Measurements from ENCODE around the gene GNG13. TPM values are rescaled to one million over a fixed set of nuclear protein-coding genes. Genes with fewer than 3 reads are reported as not detected.

Gene GNG13
- total RNA-seq, 1 experiment from 2014 or later, result not detected

DNA sequence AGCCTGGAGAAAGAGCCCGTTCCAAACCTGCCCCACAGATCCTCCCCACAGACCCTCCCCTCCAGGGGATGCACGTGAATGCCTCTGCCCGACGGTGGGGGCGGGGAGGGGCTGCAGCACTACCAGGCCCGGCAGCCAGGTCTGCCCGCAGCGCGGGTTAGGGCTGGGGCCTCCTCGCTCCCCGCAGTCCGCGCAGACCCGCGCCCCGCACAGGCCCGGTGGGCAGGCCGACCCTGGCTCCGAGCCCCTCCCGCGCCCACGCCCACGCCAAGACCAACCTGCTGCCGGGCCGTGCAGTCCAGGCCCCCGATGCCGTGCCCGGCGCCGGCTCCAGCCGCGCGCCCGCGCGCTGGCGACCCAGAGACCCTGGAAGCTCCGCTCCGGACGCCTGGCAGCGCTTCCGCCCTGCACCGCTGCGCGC is 12.5 kb downstream of the GNG13 start, which contains the start of gene RPUSD1:
Gene RPUSD1, minus strand, starts transcription at position 404 of the 421 bp plus-strand sequence. CDS start 644 bp downstream, outside the sequence.
- no peaks in the 10 kb centered on the region for H3K27me3 Mint-ChIP-seq (ENCODE audit: insufficient read depth, unreplicated experiment)
- peak in 1 of 2 experiments; percentile 54 for DNase-seq
- no TSS peak for BruUV-seq (replicated peaks)

DNA sequence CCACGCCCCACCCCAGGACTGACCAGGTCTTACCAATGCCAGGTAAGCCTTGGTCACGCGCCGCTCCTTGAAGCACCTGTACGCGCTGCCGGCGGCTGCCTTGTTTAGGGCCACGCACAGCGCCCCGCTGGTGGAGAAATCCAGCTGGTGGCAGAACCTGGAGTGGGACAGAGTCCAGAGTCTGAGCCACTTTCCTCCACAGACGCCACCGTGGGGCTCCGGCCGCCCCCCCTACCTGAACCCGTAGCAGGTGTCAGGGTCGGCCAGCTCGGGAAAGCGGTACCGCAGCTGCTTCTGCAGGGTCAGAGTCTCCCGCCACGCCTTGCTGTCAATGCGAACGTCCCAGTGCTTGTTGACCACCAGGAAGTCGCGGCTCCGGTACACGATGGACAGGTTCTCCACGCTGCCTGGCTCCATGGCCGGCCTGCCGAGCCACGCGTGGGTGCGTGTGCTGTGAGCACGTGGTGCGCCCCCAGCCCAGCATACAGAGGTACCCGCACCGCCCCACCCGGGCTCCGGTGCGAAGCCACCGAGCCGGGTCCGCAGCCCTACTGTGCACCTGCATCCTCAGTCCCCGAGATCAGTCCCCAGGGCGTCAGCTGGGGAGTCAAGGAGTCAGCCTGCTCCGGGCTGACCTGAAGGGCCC is 13.1 kb downstream of the GNG13 start:
- CTCF ChIA-PET, result interaction anchor here (0.6 kb wide), 1 partner anchor 44 kb away, joined by 6 read pairs; no protein-coding TSS in a partner anchor
- no TSS peak for BruUV-seq (replicated peaks)
- H3K4me3 Mint-ChIP-seq (ENCODE audit: unreplicated experiment), result peak overlapping the region; percentile 82
- no peaks in the 10 kb centered on the region for H3K9me3 Mint-ChIP-seq (ENCODE audit: unreplicated experiment)
- Histone ChIP-seq H3K36me3 (ENCODE audit: control insufficient read depth, insufficient read depth, low read length) (peaks cover 3% of the 10 kb centered on the region; the same call in 1 of the 2 replicates), H3K4me3 (ENCODE audit: low read depth, low read length) (peak overlapping the region; percentile 95), H3K4me1 (peaks cover 11% of the 10 kb centered on the region; the same call in 1 of the 2 replicates), H3K27me3 (replicated peaks; ENCODE audit: control insufficient read depth, insufficient read depth, low read length) (no peaks in the 10 kb centered on the region), H3K9me3 (no peaks in the 10 kb centered on the region)
- no peaks in the 10 kb centered on the region for H3K27me3 Mint-ChIP-seq (ENCODE audit: insufficient read depth, unreplicated experiment)
- DNase-seq, result no peak
- POLR2A ChIA-PET, result interaction anchor here (0.9 to 1.4 kb wide), 5 partner anchors 16 to 312 kb away, joined by 3 to 12 read pairs (median 8); partner anchors contain the start of genes ANTKMT and CIAO3
- intact Hi-C loops (cut with micrococcal nuclease; ENCODE audit: unreplicated experiment), result loop anchor here (5.0 to 10.0 kb wide), 2 partner anchors 45 to 73 kb away; partner anchors contain the start of genes CIAO3 and METRN
- TF ChIP-seq, protein P1, sequence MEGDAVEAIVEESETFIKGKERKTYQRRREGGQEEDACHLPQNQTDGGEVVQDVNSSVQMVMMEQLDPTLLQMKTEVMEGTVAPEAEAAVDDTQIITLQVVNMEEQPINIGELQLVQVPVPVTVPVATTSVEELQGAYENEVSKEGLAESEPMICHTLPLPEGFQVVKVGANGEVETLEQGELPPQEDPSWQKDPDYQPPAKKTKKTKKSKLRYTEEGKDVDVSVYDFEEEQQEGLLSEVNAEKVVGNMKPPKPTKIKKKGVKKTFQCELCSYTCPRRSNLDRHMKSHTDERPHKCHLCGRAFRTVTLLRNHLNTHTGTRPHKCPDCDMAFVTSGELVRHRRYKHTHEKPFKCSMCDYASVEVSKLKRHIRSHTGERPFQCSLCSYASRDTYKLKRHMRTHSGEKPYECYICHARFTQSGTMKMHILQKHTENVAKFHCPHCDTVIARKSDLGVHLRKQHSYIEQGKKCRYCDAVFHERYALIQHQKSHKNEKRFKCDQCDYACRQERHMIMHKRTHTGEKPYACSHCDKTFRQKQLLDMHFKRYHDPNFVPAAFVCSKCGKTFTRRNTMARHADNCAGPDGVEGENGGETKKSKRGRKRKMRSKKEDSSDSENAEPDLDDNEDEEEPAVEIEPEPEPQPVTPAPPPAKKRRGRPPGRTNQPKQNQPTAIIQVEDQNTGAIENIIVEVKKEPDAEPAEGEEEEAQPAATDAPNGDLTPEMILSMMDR (IDR thresholded peaks at IDR 0.05; ENCODE audit: insufficient read depth in 1 of 2, low read depth in 1 of 2, low read length in 1 of 2, severe bottlenecking in 1 of 2, unreplicated experiment in 1 of 2), result no peak
- no peak overlapping the region for H3K27ac Mint-ChIP-seq (ENCODE audit: unreplicated experiment)
- peaks cover 40% of the 10 kb centered on the region for H3K36me3 Mint-ChIP-seq (ENCODE audit: insufficient read depth, unreplicated experiment)
- no peaks in the 10 kb centered on the region for H3K4me1 Mint-ChIP-seq (ENCODE audit: low read depth, unreplicated experiment)

More for the DNA sequence above, 12.5 kb downstream of the GNG13 start, which contains the start of gene RPUSD1:
- Mint-ChIP-seq H3K27ac (ENCODE audit: unreplicated experiment) (no peak within 1 kb of the TSS), H3K36me3 (ENCODE audit: insufficient read depth, unreplicated experiment) (peaks cover 36% of the 10 kb centered on the region), H3K9me3 (ENCODE audit: unreplicated experiment) (no peaks in the 10 kb centered on the region), H3K4me3 (ENCODE audit: unreplicated experiment) (peak within 1 kb of the TSS; percentile 82), H3K4me1 (ENCODE audit: low read depth, unreplicated experiment) (no peaks in the 10 kb centered on the region)
- peaks cover 11% of the 10 kb centered on the region; the same call in 1 of the 2 replicates for H3K4me1 ChIP-seq
- intact Hi-C loops (cut with micrococcal nuclease; ENCODE audit: unreplicated experiment), result loop anchor here (5.0 to 10.0 kb wide), 2 partner anchors 46 to 73 kb away; partner anchors contain the start of genes CIAO3 and METRN
- H3K36me3 ChIP-seq (ENCODE audit: control insufficient read depth, insufficient read depth, low read length), result peaks cover 3% of the 10 kb centered on the region; the same call in 1 of the 2 replicates
- peak within 1 kb of the TSS; percentile 97 for H3K4me3 ChIP-seq (ENCODE audit: low read depth, low read length)
- no peaks in the 10 kb centered on the region for H3K27me3 ChIP-seq (replicated peaks; ENCODE audit: control insufficient read depth, insufficient read depth, low read length)
- CTCF ChIA-PET, result interaction anchor here (0.9 to 1.2 kb wide), 4 partner anchors 19 to 68 kb away, joined by 3 to 4 read pairs (median 4); no protein-coding TSS in a partner anchor
- POLR2A ChIA-PET, result interaction anchor here (0.9 to 1.4 kb wide), 6 partner anchors 13 to 311 kb away, joined by 3 to 12 read pairs (median 6); partner anchors contain the start of genes ANTKMT and CIAO3
- H3K9me3 ChIP-seq, result no peaks in the 10 kb centered on the region
- TF ChIP-seq, protein P1 (IDR thresholded peaks at IDR 0.05; ENCODE audit: insufficient read depth in 1 of 2, low read depth in 1 of 2, low read length in 1 of 2, severe bottlenecking in 1 of 2, unreplicated experiment in 1 of 2), result no peak

All from Caco-2 (cell line).